LNCAP (cell line): ENCODE measurements around the gene RPS6KB2.

Experiments used
- CTCF ChIP-seq: fragments of 450-650 bp; IDR thresholded peaks from 2 replicates; pipeline ENCODE4 v1.5.1; 2017; ENCODE audit warnings: mild to moderate bottlenecking

The RPS6KB2 gene

GRCh38 chr11:67418476-67419281, 9.6 kb upstream of the RPS6KB2 start:
- no peak for TF ChIP-seq CTCF

GRCh38 chr11:67419325-67420049, 8.8 kb upstream of the RPS6KB2 start:
- no peak for TF ChIP-seq CTCF

GRCh38 chr11:67420147-67420645, 8.1 kb upstream of the RPS6KB2 start:
- TF ChIP-seq CTCF: no peak

- TF ChIP-seq CTCF: no peak
Observed at GRCh38 chr11:67420646-67421429, 7.5 kb upstream of the RPS6KB2 start.

- no peak for TF ChIP-seq CTCF
Observed at GRCh38 chr11:67421430-67422031, 6.8 kb upstream of the RPS6KB2 start.

GRCh38 chr11:67422891-67423290, 5.4 kb upstream of the RPS6KB2 start:
- TF ChIP-seq CTCF: no peak

- TF ChIP-seq CTCF: no peak
Observed at GRCh38 chr11:67423466-67423865, 4.8 kb upstream of the RPS6KB2 start.
